GM13976 (cell line): ENCODE data around the gene BEND6.

Experiments
- DNase-seq: peaks from one replicate; pipeline ENCODE4 v3.0.0; 2012; ENCODE audit warnings: low spot score
- in situ Hi-C: fragments of 300-500 bp; cut with MboI; formaldehyde crosslinking; loops from one replicate; pipeline ENCODE4 v1.12.0; 2022; ENCODE audit warnings: low sequenced_read_pairs, mixed read lengths, inconsistent platforms; ENCODE audit not compliant: unreplicated experiment
- TF ChIP-seq, protein P1 (sequence below): IDR thresholded peaks from 2 replicates; pipeline ENCODE4 v1.5.1; 2012; ENCODE audit warnings: borderline replicate concordance, mild to moderate bottlenecking; ENCODE audit not compliant: insufficient read depth; ENCODE audit errors: extremely low read depth, missing control alignments, control extremely low read depth

BEND6 gene

DNA sequence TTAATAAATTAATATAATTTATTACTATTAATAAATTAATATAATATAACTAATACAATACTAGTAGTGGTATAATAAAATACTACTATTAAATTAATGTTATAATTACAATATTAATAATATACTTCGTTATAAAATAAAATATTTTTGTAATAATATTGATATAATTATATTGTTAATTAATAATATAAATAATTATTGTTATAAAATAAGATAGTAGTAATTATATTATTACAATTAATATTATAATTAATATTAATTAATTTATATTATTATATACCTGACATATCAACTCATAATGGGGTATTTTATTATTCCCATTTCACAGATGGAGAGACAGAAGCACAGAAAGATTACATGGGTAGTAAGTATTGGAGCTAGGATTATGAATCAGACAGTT is 8.9 kb downstream of the BEND6 start:
- in situ Hi-C loops = no loop called here
- DNase-seq = no peak
- TF ChIP-seq, protein P1, sequence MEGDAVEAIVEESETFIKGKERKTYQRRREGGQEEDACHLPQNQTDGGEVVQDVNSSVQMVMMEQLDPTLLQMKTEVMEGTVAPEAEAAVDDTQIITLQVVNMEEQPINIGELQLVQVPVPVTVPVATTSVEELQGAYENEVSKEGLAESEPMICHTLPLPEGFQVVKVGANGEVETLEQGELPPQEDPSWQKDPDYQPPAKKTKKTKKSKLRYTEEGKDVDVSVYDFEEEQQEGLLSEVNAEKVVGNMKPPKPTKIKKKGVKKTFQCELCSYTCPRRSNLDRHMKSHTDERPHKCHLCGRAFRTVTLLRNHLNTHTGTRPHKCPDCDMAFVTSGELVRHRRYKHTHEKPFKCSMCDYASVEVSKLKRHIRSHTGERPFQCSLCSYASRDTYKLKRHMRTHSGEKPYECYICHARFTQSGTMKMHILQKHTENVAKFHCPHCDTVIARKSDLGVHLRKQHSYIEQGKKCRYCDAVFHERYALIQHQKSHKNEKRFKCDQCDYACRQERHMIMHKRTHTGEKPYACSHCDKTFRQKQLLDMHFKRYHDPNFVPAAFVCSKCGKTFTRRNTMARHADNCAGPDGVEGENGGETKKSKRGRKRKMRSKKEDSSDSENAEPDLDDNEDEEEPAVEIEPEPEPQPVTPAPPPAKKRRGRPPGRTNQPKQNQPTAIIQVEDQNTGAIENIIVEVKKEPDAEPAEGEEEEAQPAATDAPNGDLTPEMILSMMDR = no peak

DNA sequence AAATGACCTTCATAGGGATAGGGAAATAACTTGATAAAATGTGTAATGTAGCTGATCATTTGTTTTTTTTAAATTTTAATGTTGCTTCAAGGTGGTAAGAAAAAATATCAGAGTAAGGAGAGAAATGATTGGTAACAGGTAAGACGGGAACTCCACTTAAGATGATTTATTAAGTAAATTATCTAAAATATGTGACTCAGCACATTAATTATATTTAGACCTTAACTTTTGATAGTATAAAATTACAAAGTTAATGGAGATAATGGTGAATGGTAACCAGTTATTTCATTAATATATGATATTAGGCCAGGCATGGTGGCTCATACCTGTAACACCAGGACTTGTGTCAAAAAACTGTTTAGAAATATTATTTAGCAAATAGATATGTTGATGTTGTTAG is 10.2 kb downstream of the BEND6 start:
- TF ChIP-seq, protein P1 = no peak
- in situ Hi-C loops = no loop called here
- DNase-seq = no peak

DNA sequence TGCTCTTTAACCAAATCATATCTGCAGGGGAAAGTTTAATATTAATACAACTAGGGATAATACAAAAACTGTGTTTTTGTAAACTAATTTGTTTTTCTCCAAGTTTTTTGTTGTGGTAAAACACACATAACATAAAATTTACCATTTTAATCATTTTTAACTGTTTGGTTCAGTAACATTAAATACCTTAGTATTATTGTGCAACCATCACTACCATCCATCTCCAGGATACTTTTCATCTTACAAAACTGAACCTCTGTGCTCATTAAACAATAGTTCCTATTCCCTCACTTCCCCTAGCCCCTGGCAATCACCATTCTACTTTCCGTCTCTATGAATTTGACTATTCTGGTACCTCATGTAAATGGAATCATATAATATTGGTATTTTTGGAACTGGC is 15.9 kb downstream of the BEND6 start:
- in situ Hi-C loops = no loop called here
- TF ChIP-seq, protein P1 = no peak
- no peak for DNase-seq

DNA sequence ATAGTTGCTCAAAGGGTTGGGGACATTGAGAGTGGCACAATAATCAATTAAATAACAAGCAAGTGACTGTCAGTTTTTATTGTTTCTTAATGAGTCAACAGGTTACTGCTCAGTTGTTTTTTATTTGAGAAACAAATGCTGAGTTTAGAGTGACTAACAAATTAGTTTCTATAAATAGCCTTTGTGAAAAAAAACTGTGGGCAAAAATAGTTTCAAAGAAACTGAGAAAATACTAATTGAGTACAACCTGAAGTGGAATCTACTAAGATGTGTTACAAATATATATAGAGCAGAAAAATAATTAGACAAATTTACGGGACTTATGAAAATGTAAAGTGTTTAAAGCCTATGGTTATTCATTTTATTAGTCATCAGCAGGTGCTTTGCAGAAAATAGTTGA is 22.3 kb downstream of the BEND6 start:
- no peak for DNase-seq
- in situ Hi-C loops = no loop called here
- TF ChIP-seq, protein P1 = no peak

DNA sequence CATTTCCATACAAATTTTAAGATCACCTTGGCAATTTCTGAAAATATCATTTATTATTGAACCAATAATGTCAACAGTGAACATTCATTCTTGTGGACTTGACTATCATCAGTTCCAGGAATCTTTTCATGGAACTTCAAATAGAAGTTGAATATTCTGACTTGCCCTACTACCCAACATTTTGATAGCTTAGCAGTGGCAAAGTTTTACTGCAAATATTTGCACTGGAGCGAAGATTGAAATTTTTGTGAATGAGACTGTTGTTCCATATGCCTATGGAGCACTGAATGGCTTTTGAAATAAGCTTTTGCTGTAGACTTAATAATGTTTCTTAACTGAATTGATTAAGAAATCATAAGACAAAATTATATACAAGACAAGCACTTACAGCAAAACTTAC is 23.6 kb downstream of the BEND6 start:
- in situ Hi-C loops = no loop called here
- TF ChIP-seq, protein P1 = no peak
- DNase-seq = no peak

DNA sequence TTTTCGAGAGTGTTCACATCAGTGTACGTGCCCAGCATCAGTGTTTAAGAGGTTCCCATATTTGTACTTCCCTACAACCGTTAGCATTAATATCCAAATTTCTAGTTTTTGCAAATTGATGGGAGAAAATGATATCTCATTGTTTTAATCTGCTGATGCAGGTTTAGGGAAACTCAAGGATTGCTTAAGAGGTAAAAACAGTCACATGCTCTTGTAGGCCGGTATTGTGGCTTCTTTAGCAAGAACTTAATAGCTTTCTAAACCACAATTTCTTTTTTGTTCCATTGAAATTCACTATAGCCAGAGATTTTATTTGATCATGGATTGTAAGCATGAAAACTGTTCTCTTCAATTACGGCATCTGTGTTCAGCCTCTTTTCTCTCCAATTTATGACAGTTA is 29.5 kb downstream of the BEND6 start:
- DNase-seq = no peak
- in situ Hi-C loops = no loop called here
- TF ChIP-seq, protein P1 = no peak

DNA sequence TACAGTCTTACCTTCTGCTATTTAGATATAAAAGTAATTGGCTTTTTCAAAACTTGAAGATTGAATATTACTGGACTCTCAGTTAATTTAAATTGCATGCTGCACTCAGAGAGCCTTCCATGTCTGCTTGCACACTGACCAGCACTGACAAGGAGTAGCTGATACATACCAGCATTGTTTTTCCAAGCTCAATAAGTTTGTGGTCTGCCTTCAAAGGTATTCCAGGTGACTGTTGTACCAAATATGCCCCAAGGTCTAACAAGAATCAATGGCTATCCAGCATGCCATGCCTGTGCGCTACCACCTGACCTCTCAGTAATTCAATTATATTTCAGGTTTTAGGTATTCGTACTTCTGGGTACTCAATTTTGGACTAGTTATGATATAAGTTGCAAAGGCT is 30.0 kb downstream of the BEND6 start:
- TF ChIP-seq, protein P1 = no peak
- no peak for DNase-seq
- in situ Hi-C loops = no loop called here
